ENCODE results near the gene PHEX.
A peak's percentile ranks its signal among the peaks of the same experiment; 100 is the strongest.

Gene PHEX

GRCh38 chrX:22109442-22109841 lies 77.3 kb downstream of the PHEX start:
- DNase-seq: no peak

- no peak for DNase-seq
Observed at GRCh38 chrX:22110729-22111494, 78.8 kb downstream of the PHEX start.

- DNase-seq: no peak
Observed at GRCh38 chrX:22116605-22117546, 84.8 kb downstream of the PHEX start.

- no peak for DNase-seq
Observed at GRCh38 chrX:22117633-22118032, 85.5 kb downstream of the PHEX start.

- no peak for DNase-seq
Observed at GRCh38 chrX:22118161-22118830, 86.2 kb downstream of the PHEX start.

GRCh38 chrX:22121161-22121560 lies 89.0 kb downstream of the PHEX start:
- DNase-seq: no peak

- DNase-seq: no peak
Observed at GRCh38 chrX:22122510-22122909, 90.4 kb downstream of the PHEX start.

GRCh38 chrX:22124098-22124497 lies 92.0 kb downstream of the PHEX start:
- DNase-seq: no peak

- DNase-seq: no peak
Observed at GRCh38 chrX:22125481-22125880, 93.4 kb downstream of the PHEX start.

GRCh38 chrX:22126327-22126726 lies 94.2 kb downstream of the PHEX start:
- DNase-seq: no peak

GRCh38 chrX:22128961-22129360 lies 96.8 kb downstream of the PHEX start:
- no peak for DNase-seq

- no peak for DNase-seq
Observed at GRCh38 chrX:22134681-22135080, 102.6 kb downstream of the PHEX start.

GRCh38 chrX:22135171-22135711 lies 103.1 kb downstream of the PHEX start:
- no peak for DNase-seq

GRCh38 chrX:22135994-22136684 lies 104.0 kb downstream of the PHEX start:
- peak; percentile 25 for DNase-seq

GRCh38 chrX:22136711-22137110 lies 104.6 kb downstream of the PHEX start:
- DNase-seq: no peak

- no peak for DNase-seq
Observed at GRCh38 chrX:22139822-22140221, 107.7 kb downstream of the PHEX start.

- no peak for DNase-seq
Observed at GRCh38 chrX:22141047-22141730, 109.1 kb downstream of the PHEX start.

- no peak for DNase-seq
Observed at GRCh38 chrX:22147214-22147613, 115.1 kb downstream of the PHEX start.

GRCh38 chrX:22147942-22148341 lies 115.8 kb downstream of the PHEX start:
- no peak for DNase-seq

- DNase-seq: no peak
Observed at GRCh38 chrX:22148565-22148964, 116.4 kb downstream of the PHEX start.

- DNase-seq: no peak
Observed at GRCh38 chrX:22150371-22150770, 118.2 kb downstream of the PHEX start.

GRCh38 chrX:22155126-22155525 lies 123.0 kb downstream of the PHEX start:
- DNase-seq: no peak
